ENCODE results near the gene NCLN.
"Not testable (repeated sequence)": the region's sequence is repeated elsewhere in the genome, so short reads cannot be mapped to it uniquely, and the experiment has no call there.

Gene NCLN

DNA sequence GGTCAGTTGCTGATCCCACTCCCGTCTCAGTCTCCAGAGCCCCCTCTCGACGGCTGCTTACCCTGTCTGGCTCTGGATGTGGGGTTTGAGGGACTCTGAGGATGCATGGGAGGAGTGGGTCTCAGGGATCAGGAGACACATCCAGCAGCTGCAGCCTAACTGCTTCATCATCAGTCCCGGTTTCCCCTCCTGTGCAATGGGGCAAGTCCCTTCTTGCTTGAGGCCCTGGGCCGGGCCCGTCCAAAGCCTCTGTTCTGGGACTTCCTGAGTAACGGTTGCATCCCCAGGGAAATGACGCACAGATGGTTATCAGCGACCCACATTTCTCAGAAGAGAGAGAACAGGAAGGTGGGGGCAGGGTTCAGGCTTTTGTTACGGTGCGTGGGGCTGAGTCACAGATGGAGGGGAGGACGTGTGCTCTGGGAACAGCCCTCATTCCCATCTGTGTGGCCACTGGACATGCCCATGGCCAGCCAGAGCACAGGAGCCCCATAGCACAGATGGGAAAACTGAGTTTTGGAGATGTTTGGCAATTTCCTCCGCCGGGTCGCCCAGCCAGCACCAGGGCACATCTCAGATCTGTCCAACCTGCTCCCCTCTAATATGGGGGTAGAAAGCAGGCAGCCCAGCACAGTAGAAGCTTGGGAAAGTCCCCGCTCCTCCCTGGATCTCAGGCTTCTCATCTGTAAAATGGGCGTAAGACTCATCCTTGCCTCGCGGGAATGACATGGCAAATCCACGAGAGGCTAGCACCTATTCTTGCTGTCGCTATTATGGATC, 30.6 kb upstream of the NCLN start:
- peak; percentile 94 for DNase-seq

- DNase-seq = no peak
Observed at GRCh38 chr19:3157096-3157845, 28.5 kb upstream of the NCLN start.

DNA sequence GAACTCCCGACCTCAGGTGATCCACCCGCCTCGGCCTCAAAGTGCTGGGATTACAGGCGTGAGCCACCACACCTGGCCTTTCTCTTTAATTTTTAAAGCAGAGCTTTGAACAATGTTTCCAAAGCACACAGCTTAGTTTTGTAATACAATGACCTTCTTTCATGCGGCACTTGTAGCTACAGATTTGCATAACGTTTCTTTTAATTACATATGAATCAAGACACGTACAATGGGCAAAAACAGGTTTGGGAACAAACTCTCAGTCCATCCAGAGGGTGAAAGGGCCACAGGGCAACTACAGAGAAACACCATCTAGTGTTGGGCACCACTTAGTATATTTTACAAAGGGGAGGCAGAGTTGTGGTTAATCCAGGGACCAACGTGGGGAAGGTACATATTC, 26.2 kb upstream of the NCLN start:
- DNase-seq = no peak

DNA sequence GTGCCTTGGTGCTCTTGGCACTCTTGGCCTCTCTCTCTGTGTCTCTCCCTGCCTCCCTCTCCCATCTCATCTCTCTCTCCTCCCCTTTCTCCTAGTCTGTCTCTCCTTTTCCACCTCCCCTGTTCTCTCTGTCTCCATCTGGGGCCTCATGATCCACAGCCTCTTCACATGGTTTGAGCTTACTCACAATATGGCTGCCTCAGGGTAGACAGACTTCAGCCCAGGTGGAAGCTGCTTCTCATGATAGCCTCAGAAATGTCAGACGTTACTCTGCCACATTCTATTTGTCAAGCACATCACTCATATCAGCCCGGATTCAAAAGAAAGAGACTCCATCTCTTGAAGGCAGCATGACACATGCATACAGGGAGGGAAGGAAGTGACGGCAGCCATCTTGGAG, 25.5 kb upstream of the NCLN start:
- no peak for DNase-seq

DNA sequence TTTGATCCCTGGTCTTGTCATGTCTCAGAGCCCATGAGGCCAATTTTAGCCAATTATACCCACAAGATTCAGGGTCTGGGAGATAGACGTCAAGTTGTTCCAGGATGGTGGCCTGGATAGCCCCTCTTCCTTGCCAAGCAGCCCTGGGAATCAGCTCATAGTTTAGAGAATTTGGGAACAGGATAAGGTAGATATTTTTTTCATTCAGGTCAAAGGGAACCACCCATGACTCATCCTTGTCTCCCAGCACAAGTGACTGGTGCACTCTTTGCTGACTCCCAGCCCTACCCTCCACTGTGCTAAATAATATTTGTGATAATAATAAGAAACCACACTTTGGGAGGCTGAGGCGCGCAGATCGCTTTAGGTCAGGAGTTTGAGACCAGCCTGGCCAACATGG, 24.3 kb upstream of the NCLN start:
- DNase-seq = no peak

DNA sequence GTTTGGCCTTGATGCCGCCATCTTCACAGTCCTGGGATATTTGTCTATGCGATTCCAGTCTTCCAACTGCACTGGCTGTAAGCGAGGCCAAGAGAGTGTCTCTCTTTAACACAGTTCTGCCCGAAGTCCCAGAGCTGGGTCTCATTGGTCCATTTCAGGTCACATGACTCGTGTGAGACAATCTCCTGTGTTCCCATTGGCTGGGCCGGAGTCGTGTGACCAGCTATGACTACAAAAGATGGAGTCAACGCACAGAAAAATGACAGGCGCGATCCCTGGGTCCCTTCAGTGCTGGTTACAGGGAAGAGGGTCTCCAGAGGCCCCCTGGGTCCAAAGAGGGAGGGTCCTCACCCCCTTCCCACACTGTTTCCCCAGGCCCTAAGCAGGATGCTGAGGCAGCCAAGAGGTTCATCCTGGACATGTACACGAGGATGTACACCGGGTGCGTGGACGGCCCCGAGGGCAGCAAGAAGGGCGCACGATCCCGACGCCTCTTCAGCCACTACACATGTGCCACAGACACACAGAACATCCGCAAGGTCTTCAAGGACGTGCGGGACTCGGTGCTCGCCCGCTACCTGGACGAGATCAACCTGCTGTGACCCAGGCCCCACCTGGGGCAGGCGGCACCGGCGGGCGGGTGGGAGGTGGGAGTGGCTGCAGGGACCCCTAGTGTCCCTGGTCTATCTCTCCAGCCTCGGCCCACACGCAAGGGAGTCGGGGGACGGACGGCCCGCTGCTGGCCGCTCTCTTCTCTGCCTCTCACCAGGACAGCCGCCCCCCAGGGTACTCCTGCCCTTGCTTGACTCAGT, 23.1 kb upstream of the NCLN start:
- DNase-seq = no peak

- DNase-seq = peak; percentile 79
Observed at GRCh38 chr19:3163230-3163886, 22.4 kb upstream of the NCLN start.

GRCh38 chr19:3163943-3164342, 21.8 kb upstream of the NCLN start:
- no peak for DNase-seq

GRCh38 chr19:3167533-3168272, 18.0 kb upstream of the NCLN start:
- no peak for DNase-seq

DNA sequence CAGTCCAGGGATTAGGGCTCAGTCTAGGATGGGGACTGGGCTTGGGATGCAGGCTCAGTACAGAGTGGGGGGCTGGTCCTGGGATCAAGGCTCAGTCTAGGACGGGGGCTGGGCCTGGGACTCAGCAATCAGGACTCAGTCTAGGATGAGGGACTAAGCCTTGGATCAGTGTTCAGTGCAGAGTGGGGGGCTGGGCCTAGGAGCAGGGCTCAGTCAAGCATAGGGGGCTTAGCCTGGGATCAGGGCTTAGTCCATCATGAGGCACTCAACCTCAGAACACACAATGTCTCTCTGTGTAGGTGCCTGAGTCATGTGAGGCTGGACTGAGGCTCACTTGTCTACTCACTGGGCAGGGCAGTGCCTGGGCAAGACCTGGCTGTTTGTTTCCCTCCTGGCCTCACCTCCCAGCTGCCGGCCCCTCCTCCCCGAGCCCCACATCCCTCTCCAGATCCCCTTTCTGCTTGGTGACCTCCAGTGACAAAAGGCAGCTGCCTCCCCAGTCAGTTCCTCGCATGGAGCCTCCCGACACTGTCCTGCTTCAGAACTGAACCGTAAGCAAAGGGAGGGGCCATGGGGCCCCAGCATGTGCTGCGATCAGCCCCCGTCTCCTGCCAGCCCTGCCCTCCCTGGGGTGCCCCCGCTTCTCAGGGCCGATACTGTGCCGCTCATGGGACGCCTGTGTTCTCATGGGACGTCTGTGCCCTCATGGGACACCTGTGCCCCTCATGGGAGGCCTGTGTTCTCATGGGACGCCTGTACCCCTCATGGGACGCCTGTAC, 13.6 kb upstream of the NCLN start:
- DNase-seq = no peak

DNA sequence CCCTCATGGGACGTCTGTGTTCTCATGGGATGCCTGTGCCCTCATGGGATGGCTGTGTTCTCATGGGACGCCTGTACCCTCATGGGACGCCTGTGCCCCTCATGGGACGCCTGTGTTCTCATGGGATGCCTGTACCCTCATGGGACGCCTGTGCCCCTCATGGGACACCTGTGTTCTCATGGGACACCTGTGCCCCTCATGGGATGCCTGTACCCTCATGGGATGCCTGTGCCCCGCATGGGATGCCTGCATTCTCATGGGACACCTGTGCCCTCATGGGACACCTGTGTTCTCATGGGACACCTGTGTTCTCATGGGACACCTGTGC, 13.1 kb upstream of the NCLN start:
- DNase-seq = not testable (repeated sequence)

GRCh38 chr19:3175781-3176714, 9.7 kb upstream of the NCLN start:
- DNase-seq = peak; percentile 65

GRCh38 chr19:3176715-3177501, 8.8 kb upstream of the NCLN start:
- peak; percentile 76 for DNase-seq

DNA sequence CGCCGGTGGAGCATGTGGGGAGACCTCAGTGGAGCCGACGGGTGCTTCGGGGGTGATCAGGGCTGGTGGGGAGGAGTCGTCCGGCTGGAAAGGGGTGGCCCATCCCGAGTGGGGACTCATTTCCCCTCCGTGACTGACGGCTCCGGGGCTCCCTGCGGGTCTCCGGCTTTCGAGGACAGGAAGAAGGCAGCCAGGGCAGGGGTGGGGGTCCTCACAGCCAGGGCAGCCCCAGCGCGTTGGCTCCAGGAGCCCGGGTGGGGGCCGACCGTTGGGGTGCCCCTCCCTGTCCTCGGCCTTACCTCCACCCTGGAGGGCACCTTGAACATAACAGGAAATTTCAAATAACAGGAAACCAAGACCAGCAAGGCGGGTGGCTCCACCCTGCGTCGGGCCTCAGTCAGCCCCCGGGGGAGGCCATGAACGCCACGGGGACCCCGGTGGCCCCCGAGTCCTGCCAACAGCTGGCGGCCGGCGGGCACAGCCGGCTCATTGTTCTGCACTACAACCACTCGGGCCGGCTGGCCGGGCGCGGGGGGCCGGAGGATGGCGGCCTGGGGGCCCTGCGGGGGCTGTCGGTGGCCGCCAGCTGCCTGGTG, 7.3 kb upstream of the NCLN start, which contains the start of gene S1PR4:
Gene S1PR4, plus strand, starts transcription at position 393 of the 596 bp plus-strand sequence. Its CDS starts 24 bp downstream, at position 417.
- peak; percentile 85 for DNase-seq

DNA sequence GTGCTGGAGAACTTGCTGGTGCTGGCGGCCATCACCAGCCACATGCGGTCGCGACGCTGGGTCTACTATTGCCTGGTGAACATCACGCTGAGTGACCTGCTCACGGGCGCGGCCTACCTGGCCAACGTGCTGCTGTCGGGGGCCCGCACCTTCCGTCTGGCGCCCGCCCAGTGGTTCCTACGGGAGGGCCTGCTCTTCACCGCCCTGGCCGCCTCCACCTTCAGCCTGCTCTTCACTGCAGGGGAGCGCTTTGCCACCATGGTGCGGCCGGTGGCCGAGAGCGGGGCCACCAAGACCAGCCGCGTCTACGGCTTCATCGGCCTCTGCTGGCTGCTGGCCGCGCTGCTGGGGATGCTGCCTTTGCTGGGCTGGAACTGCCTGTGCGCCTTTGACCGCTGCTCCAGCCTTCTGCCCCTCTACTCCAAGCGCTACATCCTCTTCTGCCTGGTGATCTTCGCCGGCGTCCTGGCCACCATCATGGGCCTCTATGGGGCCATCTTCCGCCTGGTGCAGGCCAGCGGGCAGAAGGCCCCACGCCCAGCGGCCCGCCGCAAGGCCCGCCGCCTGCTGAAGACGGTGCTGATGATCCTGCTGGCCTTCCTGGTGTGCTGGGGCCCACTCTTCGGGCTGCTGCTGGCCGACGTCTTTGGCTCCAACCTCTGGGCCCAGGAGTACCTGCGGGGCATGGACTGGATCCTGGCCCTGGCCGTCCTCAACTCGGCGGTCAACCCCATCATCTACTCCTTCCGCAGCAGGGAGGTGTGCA, 6.6 kb upstream of the NCLN start:
- peak; percentile 43 for DNase-seq

DNA sequence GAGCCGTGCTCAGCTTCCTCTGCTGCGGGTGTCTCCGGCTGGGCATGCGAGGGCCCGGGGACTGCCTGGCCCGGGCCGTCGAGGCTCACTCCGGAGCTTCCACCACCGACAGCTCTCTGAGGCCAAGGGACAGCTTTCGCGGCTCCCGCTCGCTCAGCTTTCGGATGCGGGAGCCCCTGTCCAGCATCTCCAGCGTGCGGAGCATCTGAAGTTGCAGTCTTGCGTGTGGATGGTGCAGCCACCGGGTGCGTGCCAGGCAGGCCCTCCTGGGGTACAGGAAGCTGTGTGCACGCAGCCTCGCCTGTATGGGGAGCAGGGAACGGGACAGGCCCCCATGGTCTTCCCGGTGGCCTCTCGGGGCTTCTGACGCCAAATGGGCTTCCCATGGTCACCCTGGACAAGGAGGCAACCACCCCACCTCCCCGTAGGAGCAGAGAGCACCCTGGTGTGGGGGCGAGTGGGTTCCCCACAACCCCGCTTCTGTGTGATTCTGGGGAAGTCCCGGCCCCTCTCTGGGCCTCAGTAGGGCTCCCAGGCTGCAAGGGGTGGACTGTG, 5.9 kb upstream of the NCLN start:
- peak; percentile 56 for DNase-seq

DNA sequence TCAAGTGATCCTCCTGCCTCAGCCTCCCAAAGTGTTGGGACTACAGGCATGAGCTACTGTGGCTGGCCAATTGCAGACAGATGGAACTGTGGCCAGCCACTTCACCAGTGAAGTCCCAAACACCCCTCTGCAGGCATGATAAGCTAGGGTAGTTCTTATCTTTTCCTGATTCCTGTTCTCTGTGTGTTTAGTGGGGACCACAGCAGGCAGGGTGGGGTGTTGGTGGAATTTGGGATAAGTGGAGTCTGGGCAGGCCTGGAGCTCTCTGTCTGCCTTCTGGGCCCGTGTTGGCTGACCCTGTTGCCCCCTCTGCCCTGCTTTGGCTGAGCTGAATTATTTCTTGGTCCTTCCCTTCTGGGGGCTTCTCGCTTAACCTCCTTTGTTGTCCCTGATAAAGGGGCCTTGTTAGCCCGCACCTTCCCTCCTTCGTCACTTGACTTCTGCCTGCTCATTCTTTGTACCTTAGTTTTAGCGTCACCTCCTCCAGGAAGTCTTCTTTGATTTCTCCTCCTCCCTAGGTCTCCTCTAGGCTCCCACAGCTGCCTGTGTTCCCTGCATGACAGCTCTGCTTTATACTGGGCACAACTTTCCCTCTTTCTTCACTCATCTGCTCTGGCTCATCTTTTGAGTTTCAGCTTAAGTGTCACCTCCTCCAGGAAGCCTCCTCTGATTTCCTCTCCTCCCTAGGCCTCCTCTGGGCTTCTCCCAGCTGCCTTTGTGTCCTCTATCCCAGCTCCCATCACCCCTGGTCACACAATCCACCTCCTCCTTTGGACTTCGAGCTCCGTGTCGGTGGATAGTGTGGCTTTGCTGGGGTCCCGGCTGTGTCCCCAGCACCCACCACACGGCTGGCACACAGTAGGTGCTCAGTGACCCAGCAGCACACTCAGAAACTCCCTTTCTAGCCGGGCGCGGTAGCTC, 1.7 kb upstream of the NCLN start:
- DNase-seq = no peak

Data from activated CD4-positive, alpha-beta T cell treated with anti-CD3 and anti-CD28 coated beads, Interleukin-2, amount 50 U/mL, for 16 hours (primary cell).